Esophagus squamous epithelium (tissue), 5 donors: Measurements from ENCODE around the gene COL4A1. TPM values are rescaled to one million over a fixed set of nuclear protein-coding genes. Genes with fewer than 3 reads are reported as not detected.

Experiments
- DNase-seq: peaks from one replicate; lab custom pipeline; 2025; lab: John Stamatoyannopoulos, UW
- H3K27ac ChIP-seq, 4 donors: fragments of 200-600 bp; sonication (generic); one replicate each; pipeline ENCODE4 v1.5.1; 2016 to 2019; ENCODE audit warnings: mild to moderate bottlenecking in 1 of 4
- H3K27me3 ChIP-seq, 4 donors: fragments of 200-600 bp; sonication (generic); 1 replicate in 3 of 4; 2 replicates in 1 of 4; pipeline versions ENCODE4 v1.5.1 to v1.6.0; 2017 to 2021; ENCODE audit warnings: antibody characterized with exemption in 1 of 4
- H3K36me3 ChIP-seq, 3 donors: fragments of 200-600 bp; sonication (generic); one replicate each; pipeline ENCODE4 v1.5.1; 2016 to 2019
- H3K4me1 ChIP-seq, 3 donors: fragments of 200-600 bp; sonication (generic); one replicate each; pipeline ENCODE4 v1.5.1; 2017 to 2019
- H3K4me3 ChIP-seq, 4 donors: fragments of 200-600 bp; sonication (generic); 1 replicate in 3 of 4; 2 replicates in 1 of 4; pipeline ENCODE4 v1.5.1; 2016 to 2019; ENCODE audit warnings: mild to moderate bottlenecking in 2 of 4, moderate library complexity in 1 of 4
- H3K9me3 ChIP-seq, 3 donors: fragments of 200-600 bp; sonication (generic); one replicate each; pipeline ENCODE4 v1.5.1; 2016 to 2019
- POLR2A ChIP-seq, 4 donors: fragments of 450-650 bp; IDR thresholded peaks; one replicate each; pipeline ENCODE4 v1.6.1; 2017; ENCODE audit warnings: antibody characterized with exemption in 4 of 4, mild to moderate bottlenecking in 4 of 4, moderate library complexity in 3 of 4
- WGBS, 2 donors: methylation state at CpG; one replicate each; pipeline ENCODE4 v1.1.5; 2018; 5-methylcytosine and 5-hydroxymethylcytosine counted together
- intact Hi-C: fragments of 100-400 bp; cut with DNase I; formaldehyde crosslinking; loops from one replicate; pipeline ENCODE4 v1.15.0; 2022
- total RNA-seq, 4 donors: library from RNA; depleted of rRNA; stranded (reverse); fragments of >200 nt; gene quantifications; one replicate each; pipeline ENCODE4 v1.1.0, GENCODE V29; 2016
- TF ChIP-seq, protein P1 (sequence below), 6 experiments: fragments of 450-650 bp in 4 of 6; fragments of 200-600 bp in 2 of 6; sonication (generic) in 2 of 6; IDR thresholded peaks; one replicate each; pipeline ENCODE4 v1.5.1; 2016 to 2019; ENCODE audit warnings: antibody characterized with exemption in 6 of 6, mild to moderate bottlenecking in 4 of 6, moderate library complexity in 4 of 6
- donor health status: DM: yes; HTN: yes; CAD: no.

The COL4A1 gene
- total RNA-seq, 4 donors from 2014 or later = 8.9 to 97.1 (median 40.2) TPM

DNA sequence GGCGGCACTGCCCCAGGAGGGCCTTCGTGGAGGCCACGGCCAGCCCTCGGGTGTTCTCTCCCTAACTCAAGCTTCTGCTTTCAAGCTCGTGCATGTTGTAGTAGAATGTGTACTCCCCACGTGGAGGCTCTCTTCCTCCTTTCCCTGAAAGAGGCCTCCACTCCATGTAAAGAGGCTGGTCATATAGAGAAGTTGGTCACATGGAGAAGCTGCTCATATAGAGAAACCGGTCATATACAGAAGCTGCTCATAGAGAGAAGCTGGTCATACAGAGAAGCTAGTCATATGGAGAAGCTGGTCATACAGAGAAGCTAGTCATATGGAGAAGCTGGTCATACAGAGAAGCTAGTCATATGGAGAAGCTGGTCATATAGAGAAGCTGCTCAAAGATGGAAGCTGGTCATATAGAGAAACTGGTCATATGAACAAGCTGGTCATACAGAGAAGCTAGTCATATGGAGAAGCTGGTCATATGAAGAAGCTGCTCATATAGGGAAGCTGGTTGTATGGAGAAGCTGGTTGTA lies 152.5 kb downstream of the COL4A1 start:
- no peak for DNase-seq
- Histone ChIP-seq H3K36me3 (peaks cover 0 to 45% (median 6%) of the 10 kb centered on the region in 3 donors), H3K27me3 (no peaks in the 10 kb centered on the region), H3K9me3 (no peaks in the 10 kb centered on the region), H3K27ac (no peak overlapping the region), H3K4me1 (peaks cover 0 to 7% (median 0%) of the 10 kb centered on the region in 3 donors), H3K4me3 (no peak overlapping the region)
- intact Hi-C loops = no loop called here
- WGBS, 2 donors = 84% methylated on average over 3 to 6 of the region's 7 CpGs
- TF ChIP-seq, protein P1, sequence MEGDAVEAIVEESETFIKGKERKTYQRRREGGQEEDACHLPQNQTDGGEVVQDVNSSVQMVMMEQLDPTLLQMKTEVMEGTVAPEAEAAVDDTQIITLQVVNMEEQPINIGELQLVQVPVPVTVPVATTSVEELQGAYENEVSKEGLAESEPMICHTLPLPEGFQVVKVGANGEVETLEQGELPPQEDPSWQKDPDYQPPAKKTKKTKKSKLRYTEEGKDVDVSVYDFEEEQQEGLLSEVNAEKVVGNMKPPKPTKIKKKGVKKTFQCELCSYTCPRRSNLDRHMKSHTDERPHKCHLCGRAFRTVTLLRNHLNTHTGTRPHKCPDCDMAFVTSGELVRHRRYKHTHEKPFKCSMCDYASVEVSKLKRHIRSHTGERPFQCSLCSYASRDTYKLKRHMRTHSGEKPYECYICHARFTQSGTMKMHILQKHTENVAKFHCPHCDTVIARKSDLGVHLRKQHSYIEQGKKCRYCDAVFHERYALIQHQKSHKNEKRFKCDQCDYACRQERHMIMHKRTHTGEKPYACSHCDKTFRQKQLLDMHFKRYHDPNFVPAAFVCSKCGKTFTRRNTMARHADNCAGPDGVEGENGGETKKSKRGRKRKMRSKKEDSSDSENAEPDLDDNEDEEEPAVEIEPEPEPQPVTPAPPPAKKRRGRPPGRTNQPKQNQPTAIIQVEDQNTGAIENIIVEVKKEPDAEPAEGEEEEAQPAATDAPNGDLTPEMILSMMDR (IDR thresholded peaks at IDR 0.05) = no peak
- no peak for TF ChIP-seq POLR2A (IDR thresholded peaks at IDR 0.05)

DNA sequence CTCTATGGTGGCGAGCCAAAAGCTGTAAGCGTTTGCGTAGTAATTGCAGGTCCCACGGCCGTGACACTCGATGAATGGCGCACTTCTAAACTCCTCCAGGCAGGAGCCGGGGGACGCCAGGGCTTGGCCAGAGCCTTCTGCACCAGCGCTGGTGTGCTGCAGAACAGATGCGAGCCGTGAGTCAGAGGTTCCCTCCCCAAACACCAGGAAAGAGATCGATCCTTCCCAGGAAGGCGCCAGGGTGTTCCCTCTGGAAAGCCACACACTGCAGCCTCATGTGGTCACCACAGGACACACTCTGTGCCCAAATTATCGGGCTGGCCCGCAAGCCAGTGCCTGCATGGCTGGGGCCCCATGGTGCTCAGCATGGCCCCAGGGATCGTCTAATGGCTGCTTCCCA lies 154.6 kb downstream of the COL4A1 start:
- Histone ChIP-seq H3K36me3 (peaks cover 0 to 48% (median 6%) of the 10 kb centered on the region in 3 donors), H3K4me3 (no peak overlapping the region), H3K27me3 (no peaks in the 10 kb centered on the region), H3K4me1 (no peaks in the 10 kb centered on the region), H3K27ac (no peak overlapping the region), H3K9me3 (no peaks in the 10 kb centered on the region)
- intact Hi-C loops = no loop called here
- no peak for TF ChIP-seq POLR2A (IDR thresholded peaks at IDR 0.05)
- TF ChIP-seq, protein P1 (IDR thresholded peaks at IDR 0.05) = no peak
- no peak for DNase-seq
- WGBS, 2 donors = 80 to 87% methylated on average over 11 to 16 of the region's 17 CpGs

DNA sequence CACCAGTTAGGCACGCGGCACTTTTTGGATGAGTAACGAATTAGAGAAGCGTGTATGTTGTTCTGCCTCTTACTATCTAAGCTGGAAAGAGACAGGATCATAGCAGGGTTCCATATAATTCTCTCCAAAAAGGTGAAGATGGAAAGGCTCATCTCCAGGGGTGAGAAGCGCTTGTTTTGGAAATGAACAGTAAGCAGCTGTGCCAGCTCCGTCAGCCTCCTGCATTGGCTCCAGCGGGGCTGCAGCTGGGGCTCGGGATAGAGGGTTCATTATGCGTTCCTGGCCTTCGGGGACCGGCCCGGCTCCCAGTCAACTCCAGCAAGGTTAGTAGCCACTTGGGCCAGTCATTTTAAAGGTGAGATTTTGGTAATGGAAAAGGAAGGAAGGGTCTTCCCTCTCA lies 155.5 kb downstream of the COL4A1 start:
- no peak for DNase-seq
- intact Hi-C loops = no loop called here
- Histone ChIP-seq H3K27me3 (no peaks in the 10 kb centered on the region), H3K4me3 (no peak overlapping the region), H3K4me1 (no peaks in the 10 kb centered on the region), H3K27ac (no peak overlapping the region), H3K9me3 (no peaks in the 10 kb centered on the region), H3K36me3 (peaks cover 0 to 48% (median 6%) of the 10 kb centered on the region in 3 donors)
- WGBS, 2 donors = 85 to 91% methylated on average over 9 to 12 of the region's 12 CpGs
- TF ChIP-seq, protein P1 (IDR thresholded peaks at IDR 0.05) = no peak
- TF ChIP-seq POLR2A (IDR thresholded peaks at IDR 0.05) = no peak

DNA sequence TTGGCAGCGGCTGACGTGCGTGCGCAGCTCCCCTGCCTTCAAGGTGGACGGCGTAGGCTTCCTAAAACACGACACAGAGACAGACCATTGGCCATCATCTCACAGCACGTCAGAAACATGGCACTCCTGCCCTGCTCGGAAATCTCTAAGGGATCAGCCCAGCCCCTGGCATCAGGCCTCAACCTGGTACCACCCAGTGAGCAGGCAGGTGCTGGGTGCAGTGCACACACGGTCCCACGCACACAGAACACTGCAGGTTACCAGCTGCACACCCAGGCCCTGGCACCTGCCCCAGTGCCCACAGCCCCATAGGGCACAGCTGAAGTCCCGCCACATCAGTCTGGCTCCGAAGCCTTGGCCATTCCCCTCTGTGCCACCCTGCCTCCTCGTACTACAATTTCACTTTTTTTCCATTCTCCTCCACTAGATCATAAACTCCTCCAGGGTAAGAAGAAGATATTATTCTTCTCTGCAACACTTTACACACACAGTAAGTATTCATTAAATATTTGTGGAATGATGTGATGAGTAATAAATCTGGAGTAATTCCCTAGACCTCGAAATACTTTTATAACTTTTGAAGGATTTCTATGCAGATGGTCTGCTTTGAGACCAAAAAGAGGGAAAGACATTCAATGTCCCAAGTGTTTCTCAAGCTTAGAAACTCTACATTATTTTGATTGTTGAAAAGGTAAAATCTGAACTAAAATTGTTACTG lies 156.4 kb downstream of the COL4A1 start:
- intact Hi-C loops = no loop called here

DNA sequence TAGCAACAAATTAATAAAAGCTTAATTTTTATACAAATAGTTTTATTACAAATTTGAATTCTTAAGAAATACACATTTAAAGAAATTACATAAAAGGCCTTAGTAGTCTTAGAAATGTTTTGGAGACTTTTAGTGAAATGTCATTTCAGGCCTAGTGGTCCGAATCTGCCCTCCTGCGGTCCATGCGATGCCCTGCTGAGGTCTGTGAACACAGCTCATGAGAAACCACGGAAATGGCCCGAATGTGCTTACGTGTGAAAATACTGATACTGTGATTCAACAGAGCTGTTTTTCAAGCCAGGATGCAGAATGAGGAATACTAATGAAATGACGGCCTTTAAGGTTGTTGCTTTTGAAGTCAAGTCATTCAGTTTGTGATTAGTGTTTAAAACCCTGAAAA lies 157.9 kb downstream of the COL4A1 start:
- Histone ChIP-seq H3K27ac (no peak overlapping the region), H3K9me3 (no peaks in the 10 kb centered on the region), H3K4me3 (no peak overlapping the region), H3K36me3 (peaks cover 0 to 35% (median 0%) of the 10 kb centered on the region in 3 donors), H3K27me3 (no peaks in the 10 kb centered on the region), H3K4me1 (no peaks in the 10 kb centered on the region)
- no peak for TF ChIP-seq POLR2A (IDR thresholded peaks at IDR 0.05)
- TF ChIP-seq, protein P1 (IDR thresholded peaks at IDR 0.05) = no peak
- intact Hi-C loops = no loop called here
- WGBS, 2 donors = 92 to 93% methylated on average over 7 of the region's 7 CpGs
- no peak for DNase-seq

More for the DNA sequence above, 156.4 kb downstream of the COL4A1 start:
- Histone ChIP-seq H3K27ac (no peak overlapping the region), H3K27me3 (no peaks in the 10 kb centered on the region), H3K4me1 (no peaks in the 10 kb centered on the region), H3K4me3 (no peak overlapping the region), H3K36me3 (peaks cover 0 to 48% (median 6%) of the 10 kb centered on the region in 3 donors), H3K9me3 (no peaks in the 10 kb centered on the region)
- DNase-seq = no peak
- WGBS, 2 donors = 69 to 75% methylated on average over 10 to 15 of the region's 15 CpGs
- TF ChIP-seq, protein P1 (IDR thresholded peaks at IDR 0.05) = no peak
- TF ChIP-seq POLR2A (IDR thresholded peaks at IDR 0.05) = no peak
